Measurements from ENCODE around the gene TENT4B.
"Not testable (repeated sequence)": the region's sequence is repeated elsewhere in the genome, so short reads cannot be mapped to it uniquely, and the experiment has no call there.

TENT4B gene

GRCh38 chr16:50152807-50153595 is at the start of gene TENT4B:
Gene TENT4B, plus strand, starts transcription at chr16:50153306. Its CDS starts 316 bp downstream, at chr16:50153622.
- H3K9me3 ChIP-seq (ENCODE audit: control insufficient read depth in 2 of 2, low read length in 2 of 2) = no peaks in the 10 kb centered on the region
- H3K27me3 ChIP-seq (ENCODE audit: control insufficient read depth in 1 of 2, insufficient read depth in 2 of 2, low read length in 2 of 2) = no peaks in the 10 kb centered on the region
- peak within 1 kb of the TSS; percentile 80 to 87 for H3K9ac ChIP-seq (ENCODE audit: low read length in 2 of 2)
- peaks cover 19% of the 10 kb centered on the region for H3K4me1 ChIP-seq (ENCODE audit: control insufficient read depth, insufficient read depth, low read length)
- no peaks in the 10 kb centered on the region for H3K36me3 ChIP-seq (ENCODE audit: control insufficient read depth in 2 of 2, insufficient read depth in 2 of 2, low read length in 2 of 2)
- peak within 1 kb of the TSS; percentile 85 for H3K27ac ChIP-seq (ENCODE audit: low read length)
- H3K4me3 ChIP-seq (ENCODE audit: low read length in 2 of 2) = peak within 1 kb of the TSS; percentile 90 to 93

DNA sequence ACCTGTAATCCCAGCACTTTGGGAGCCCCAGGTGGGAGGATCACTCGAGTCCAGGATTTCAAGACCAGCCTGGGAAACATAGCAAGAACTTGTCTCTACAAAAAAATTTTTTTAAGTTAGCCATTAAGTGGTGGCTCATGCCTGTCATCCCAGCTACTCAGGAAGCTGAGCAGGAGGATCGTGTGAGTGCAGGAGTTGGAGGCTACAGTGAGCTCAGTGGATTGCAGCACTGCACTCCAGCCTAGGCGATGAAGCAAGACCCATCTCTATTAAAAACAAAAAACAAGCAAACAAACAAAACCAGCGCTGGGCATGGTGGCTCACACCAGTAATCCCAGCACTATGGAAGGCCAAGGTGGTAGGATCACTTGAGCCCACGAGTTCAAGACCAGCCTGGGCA is 49.3 kb upstream of the TENT4B start:
- Histone ChIP-seq H3K27me3 (ENCODE audit: control insufficient read depth in 1 of 2, insufficient read depth in 2 of 2, low read length in 2 of 2) (no peaks in the 10 kb centered on the region), H3K9me3 (ENCODE audit: control insufficient read depth in 2 of 2, low read length in 2 of 2) (no peaks in the 10 kb centered on the region), H3K9ac (ENCODE audit: low read length in 2 of 2) (no peak overlapping the region), H3K36me3 (ENCODE audit: control insufficient read depth in 2 of 2, insufficient read depth in 2 of 2, low read length in 2 of 2) (peaks cover 18 to 28% of the 10 kb centered on the region in 2 donors), H3K4me3 (ENCODE audit: low read length in 2 of 2) (no peak overlapping the region), H3K4me1 (ENCODE audit: control insufficient read depth, insufficient read depth, low read length) (no peaks in the 10 kb centered on the region), H3K27ac (ENCODE audit: low read length) (no peak overlapping the region)

DNA sequence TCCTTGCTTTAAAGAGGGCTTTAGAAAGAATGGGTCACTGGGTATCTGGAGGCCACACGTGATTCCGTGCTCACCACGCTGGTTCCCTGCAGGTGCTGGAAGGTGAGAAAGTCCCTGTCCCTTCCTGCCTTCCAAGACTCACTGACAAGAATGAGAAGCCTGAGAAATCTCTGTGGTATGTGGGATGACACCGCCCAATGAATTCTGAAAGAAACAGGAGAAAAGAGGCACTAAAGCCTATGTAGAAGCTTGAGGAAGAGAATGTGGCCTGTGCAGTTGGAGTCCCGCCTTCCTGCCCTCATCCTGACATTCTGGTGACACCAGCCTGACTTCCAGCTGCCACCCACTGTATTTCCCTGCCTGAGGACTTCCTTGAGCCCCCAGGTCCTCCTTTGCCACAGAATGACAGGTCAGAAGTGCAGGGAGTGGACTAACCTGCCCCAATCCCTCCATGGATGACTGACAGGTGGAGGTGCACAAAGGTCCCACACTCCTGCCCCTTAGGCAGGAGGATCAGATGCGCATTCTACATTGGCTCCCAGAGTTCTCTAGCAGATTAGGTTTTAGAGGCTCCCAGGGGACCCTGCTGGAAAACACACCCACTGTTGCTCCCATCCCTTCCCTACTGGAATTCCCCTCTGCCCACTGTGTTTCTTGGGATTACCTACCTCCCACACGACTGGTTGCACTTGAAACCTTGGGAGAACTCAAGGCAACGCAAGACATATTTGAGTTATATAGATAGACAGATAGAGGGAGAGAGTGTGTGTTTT is 38.6 kb upstream of the TENT4B start:
- H3K9me3 ChIP-seq (ENCODE audit: control insufficient read depth in 2 of 2, low read length in 2 of 2) = no peaks in the 10 kb centered on the region
- H3K27ac ChIP-seq (ENCODE audit: low read length) = no peak overlapping the region
- H3K36me3 ChIP-seq (ENCODE audit: control insufficient read depth in 2 of 2, insufficient read depth in 2 of 2, low read length in 2 of 2) = no peaks in the 10 kb centered on the region
- peaks cover 0 to 2% of the 10 kb centered on the region in 2 donors for H3K27me3 ChIP-seq (ENCODE audit: control insufficient read depth in 1 of 2, insufficient read depth in 2 of 2, low read length in 2 of 2)
- no peaks in the 10 kb centered on the region for H3K4me1 ChIP-seq (ENCODE audit: control insufficient read depth, insufficient read depth, low read length)
- H3K4me3 ChIP-seq (ENCODE audit: low read length in 2 of 2) = no peak overlapping the region
- no peak overlapping the region for H3K9ac ChIP-seq (ENCODE audit: low read length in 2 of 2)

DNA sequence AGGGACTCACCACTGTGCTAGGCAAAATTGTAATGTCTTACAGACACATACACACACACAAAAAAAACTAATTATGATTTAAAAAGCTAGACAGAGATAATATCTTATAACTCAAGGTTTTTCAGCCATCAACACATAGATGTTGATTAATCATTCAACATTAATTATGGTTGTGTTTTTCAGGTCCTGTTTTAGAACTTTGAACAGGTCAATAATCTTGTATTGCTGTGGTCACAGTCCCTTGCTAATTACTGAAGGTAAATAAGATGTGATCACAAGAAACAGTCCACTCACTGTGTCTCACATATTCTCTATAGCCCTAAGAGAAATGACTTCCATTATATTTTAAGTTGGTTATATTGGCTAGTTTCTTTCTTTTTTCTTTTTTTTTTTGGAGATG is 32.4 kb upstream of the TENT4B start:
- Histone ChIP-seq H3K4me3 (ENCODE audit: low read length in 2 of 2) (no peak overlapping the region), H3K27ac (ENCODE audit: low read length) (no peak overlapping the region), H3K36me3 (ENCODE audit: control insufficient read depth in 2 of 2, insufficient read depth in 2 of 2, low read length in 2 of 2) (no peaks in the 10 kb centered on the region), H3K27me3 (ENCODE audit: control insufficient read depth in 1 of 2, insufficient read depth in 2 of 2, low read length in 2 of 2) (no peaks in the 10 kb centered on the region), H3K9me3 (ENCODE audit: control insufficient read depth in 2 of 2, low read length in 2 of 2) (no peaks in the 10 kb centered on the region), H3K9ac (ENCODE audit: low read length in 2 of 2) (no peak overlapping the region), H3K4me1 (ENCODE audit: control insufficient read depth, insufficient read depth, low read length) (no peaks in the 10 kb centered on the region)

DNA sequence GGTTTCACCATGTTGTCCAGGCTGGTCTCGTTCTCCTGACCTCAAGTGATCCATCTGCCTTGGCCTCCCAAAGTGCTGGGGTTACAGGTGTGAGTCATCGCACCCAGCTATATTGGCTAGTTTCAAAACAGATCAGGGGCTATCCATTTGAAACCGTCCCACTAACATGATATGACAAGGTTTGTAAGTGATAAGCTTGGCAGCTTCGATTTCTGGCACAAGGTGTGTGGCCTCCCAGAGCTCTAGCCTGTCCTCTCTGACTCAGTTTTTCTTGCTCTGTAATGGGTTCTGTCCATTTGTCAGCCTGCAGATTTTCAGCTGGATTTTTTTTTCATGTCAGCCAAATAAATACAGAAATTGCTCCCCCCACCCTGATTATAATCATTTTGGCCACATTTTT is 31.8 kb upstream of the TENT4B start:
- H3K9me3 ChIP-seq (ENCODE audit: control insufficient read depth in 2 of 2, low read length in 2 of 2) = no peaks in the 10 kb centered on the region
- H3K27me3 ChIP-seq (ENCODE audit: control insufficient read depth in 1 of 2, insufficient read depth in 2 of 2, low read length in 2 of 2) = no peaks in the 10 kb centered on the region
- H3K27ac ChIP-seq (ENCODE audit: low read length) = no peak overlapping the region
- H3K9ac ChIP-seq (ENCODE audit: low read length in 2 of 2) = no peak overlapping the region
- H3K36me3 ChIP-seq (ENCODE audit: control insufficient read depth in 2 of 2, insufficient read depth in 2 of 2, low read length in 2 of 2) = no peaks in the 10 kb centered on the region
- H3K4me1 ChIP-seq (ENCODE audit: control insufficient read depth, insufficient read depth, low read length) = no peaks in the 10 kb centered on the region
- no peak overlapping the region for H3K4me3 ChIP-seq (ENCODE audit: low read length in 2 of 2)

DNA sequence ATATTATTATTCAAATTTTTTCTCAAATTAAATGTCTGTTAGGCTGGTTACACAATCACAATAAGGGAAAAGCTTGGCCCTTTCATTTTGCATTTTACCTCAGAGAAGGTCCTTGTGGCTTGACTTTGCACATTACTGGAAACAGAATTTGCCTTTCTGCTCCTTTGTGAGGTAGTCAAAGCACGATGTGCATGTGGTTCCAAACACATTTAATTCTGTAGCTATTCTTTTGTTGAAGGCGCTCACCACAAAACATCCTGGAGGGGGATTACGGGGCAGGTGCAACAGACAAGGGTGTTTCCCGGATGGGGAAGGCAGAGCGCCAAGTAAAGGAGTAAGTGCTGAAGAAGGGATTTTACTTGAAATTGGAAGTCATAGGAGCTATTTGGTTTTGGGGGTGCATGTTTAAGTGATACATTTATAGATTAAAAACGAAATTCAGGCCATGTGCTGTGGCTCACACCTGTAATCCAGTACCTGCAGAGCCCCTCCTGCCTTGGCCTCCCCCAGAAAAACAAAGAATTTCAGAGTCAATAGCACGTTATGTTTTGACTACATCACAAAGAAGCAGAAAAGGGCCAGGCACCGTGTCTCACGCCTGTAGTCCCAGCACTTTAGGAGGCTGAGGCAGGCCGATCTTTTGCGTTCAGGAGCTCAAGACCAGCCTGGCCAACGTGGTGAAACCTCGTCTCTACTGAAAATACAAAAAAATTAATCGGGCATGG is 31.2 kb upstream of the TENT4B start:
- no peaks in the 10 kb centered on the region for H3K36me3 ChIP-seq (ENCODE audit: control insufficient read depth in 2 of 2, insufficient read depth in 2 of 2, low read length in 2 of 2)
- no peak overlapping the region for H3K9ac ChIP-seq (ENCODE audit: low read length in 2 of 2)
- H3K27me3 ChIP-seq (ENCODE audit: control insufficient read depth in 1 of 2, insufficient read depth in 2 of 2, low read length in 2 of 2) = no peaks in the 10 kb centered on the region
- H3K27ac ChIP-seq (ENCODE audit: low read length) = no peak overlapping the region
- H3K9me3 ChIP-seq (ENCODE audit: control insufficient read depth in 2 of 2, low read length in 2 of 2) = no peaks in the 10 kb centered on the region
- no peaks in the 10 kb centered on the region for H3K4me1 ChIP-seq (ENCODE audit: control insufficient read depth, insufficient read depth, low read length)
- H3K4me3 ChIP-seq (ENCODE audit: low read length in 2 of 2) = no peak overlapping the region

DNA sequence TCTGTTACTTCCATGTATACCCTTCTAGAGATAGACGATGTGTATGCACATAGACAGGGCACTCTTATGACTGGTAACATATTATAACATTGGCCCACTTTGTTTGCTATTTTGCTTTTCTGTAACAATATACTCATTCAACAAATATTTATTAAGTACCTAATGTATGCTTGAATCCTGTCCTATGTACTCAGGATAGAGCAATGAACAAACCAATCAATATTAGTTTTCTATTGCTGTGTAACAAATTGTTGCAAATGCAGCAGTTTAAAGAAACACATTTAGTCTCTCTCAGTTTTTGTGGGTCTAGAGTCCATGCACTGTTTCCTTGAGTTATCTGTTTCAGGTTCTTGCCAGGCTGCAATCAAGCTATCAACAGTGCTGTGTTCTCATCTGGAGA is 29.7 kb upstream of the TENT4B start:
- Histone ChIP-seq H3K4me1 (ENCODE audit: control insufficient read depth, insufficient read depth, low read length) (no peaks in the 10 kb centered on the region), H3K27me3 (ENCODE audit: control insufficient read depth in 1 of 2, insufficient read depth in 2 of 2, low read length in 2 of 2) (no peaks in the 10 kb centered on the region), H3K36me3 (ENCODE audit: control insufficient read depth in 2 of 2, insufficient read depth in 2 of 2, low read length in 2 of 2) (no peaks in the 10 kb centered on the region), H3K9me3 (ENCODE audit: control insufficient read depth in 2 of 2, low read length in 2 of 2) (no peaks in the 10 kb centered on the region), H3K9ac (ENCODE audit: low read length in 2 of 2) (no peak overlapping the region), H3K4me3 (ENCODE audit: low read length in 2 of 2) (no peak overlapping the region), H3K27ac (ENCODE audit: low read length) (no peak overlapping the region)

DNA sequence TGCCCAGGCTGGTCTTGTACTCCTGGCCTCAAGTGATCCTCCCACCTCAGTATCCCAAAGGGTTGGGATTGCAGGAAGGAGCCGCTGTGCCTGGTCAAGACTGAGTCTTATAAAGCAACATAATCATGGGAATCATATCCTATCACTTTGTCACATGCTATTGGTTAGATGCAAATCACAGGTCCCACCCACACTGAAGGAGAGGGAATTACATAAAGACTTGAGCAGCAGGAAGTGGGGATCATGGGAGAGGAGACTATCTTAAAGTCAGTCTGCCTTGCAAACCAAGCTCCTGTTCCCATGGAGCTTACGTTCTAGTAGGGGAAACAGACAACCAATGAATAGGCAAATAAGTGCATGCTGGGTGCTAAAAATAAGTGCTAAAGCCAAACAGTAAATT is 28.3 kb upstream of the TENT4B start:
- Histone ChIP-seq H3K9ac (ENCODE audit: low read length in 2 of 2) (no peak overlapping the region), H3K4me3 (ENCODE audit: low read length in 2 of 2) (no peak overlapping the region), H3K27ac (ENCODE audit: low read length) (no peak overlapping the region), H3K4me1 (ENCODE audit: control insufficient read depth, insufficient read depth, low read length) (no peaks in the 10 kb centered on the region), H3K9me3 (ENCODE audit: control insufficient read depth in 2 of 2, low read length in 2 of 2) (no peaks in the 10 kb centered on the region), H3K36me3 (ENCODE audit: control insufficient read depth in 2 of 2, insufficient read depth in 2 of 2, low read length in 2 of 2) (no peaks in the 10 kb centered on the region), H3K27me3 (ENCODE audit: control insufficient read depth in 1 of 2, insufficient read depth in 2 of 2, low read length in 2 of 2) (no peaks in the 10 kb centered on the region)

- Histone ChIP-seq H3K4me1 (ENCODE audit: control insufficient read depth, insufficient read depth, low read length) (no peaks in the 10 kb centered on the region), H3K27me3 (ENCODE audit: control insufficient read depth in 1 of 2, insufficient read depth in 2 of 2, low read length in 2 of 2) (no peaks in the 10 kb centered on the region), H3K9ac (ENCODE audit: low read length in 2 of 2) (no peak overlapping the region), H3K9me3 (ENCODE audit: control insufficient read depth in 2 of 2, low read length in 2 of 2) (no peaks in the 10 kb centered on the region), H3K4me3 (ENCODE audit: low read length in 2 of 2) (no peak overlapping the region), H3K36me3 (ENCODE audit: control insufficient read depth in 2 of 2, insufficient read depth in 2 of 2, low read length in 2 of 2) (no peaks in the 10 kb centered on the region), H3K27ac (ENCODE audit: low read length) (no peak overlapping the region)
Measured at GRCh38 chr16:50126183-50126582, 26.9 kb upstream of the TENT4B start.

GRCh38 chr16:50132571-50132970 is 20.5 kb upstream of the TENT4B start:
- H3K36me3 ChIP-seq (ENCODE audit: control insufficient read depth in 2 of 2, insufficient read depth in 2 of 2, low read length in 2 of 2); H3K9me3 ChIP-seq (ENCODE audit: control insufficient read depth in 2 of 2, low read length in 2 of 2); H3K27me3 ChIP-seq (ENCODE audit: control insufficient read depth in 1 of 2, insufficient read depth in 2 of 2, low read length in 2 of 2); H3K4me1 ChIP-seq (ENCODE audit: control insufficient read depth, insufficient read depth, low read length); H3K4me3 ChIP-seq (ENCODE audit: low read length in 2 of 2); H3K9ac ChIP-seq (ENCODE audit: low read length in 2 of 2); H3K27ac ChIP-seq (ENCODE audit: low read length): not testable (repeated sequence)

Data from stomach smooth muscle (tissue), 2 donors.